ENCODE results near the gene TPCN2. TPM values are rescaled to one million over a fixed set of nuclear protein-coding genes. Genes with fewer than 3 reads are reported as not detected.

The TPCN2 gene
- polyA plus RNA-seq, 3 donors = 29.3 to 52.8 (median 31.5) TPM

GRCh38 chr11:69152733-69153421 lies 104.1 kb downstream of the TPCN2 start:
- TF ChIP-seq CTCF (IDR thresholded peaks at IDR 0.05) = no peak
- no peaks in the 10 kb centered on the region for H3K36me3 ChIP-seq (replicated peaks in 1 of 2; ENCODE audit: control insufficient read depth in 1 of 2, insufficient read depth in 2 of 2, low read length in 2 of 2)
- Mint-ChIP-seq H3K36me3 (no peaks in the 10 kb centered on the region), H3K27me3 (ENCODE audit: low read depth in 3 of 3) (peaks cover 5 to 25% (median 7%) of the 10 kb centered on the region in 3 donors), H3K4me3 (no peak overlapping the region), H3K4me1 (no peaks in the 10 kb centered on the region), H3K27ac (no peak overlapping the region), H3K9me3 (peaks cover 4 to 15% (median 9%) of the 10 kb centered on the region in 7 donors)
- no peak overlapping the region for H3K4me3 ChIP-seq (replicated peaks in 1 of 3; ENCODE audit: low read depth in 2 of 3, low read length in 3 of 3)
- no peaks in the 10 kb centered on the region for H3K4me1 ChIP-seq (ENCODE audit: control insufficient read depth in 1 of 2, insufficient read depth in 2 of 2, low read length in 2 of 2)
- no peaks in the 10 kb centered on the region for H4K20me1 ChIP-seq (ENCODE audit: insufficient read depth, low read length)
- H3K27me3 ChIP-seq (ENCODE audit: control insufficient read depth in 2 of 2, insufficient read depth in 2 of 2, low read length in 2 of 2) = peaks cover 0 to 12% of the 10 kb centered on the region in 2 donors
- intact Hi-C loops (cut with micrococcal nuclease) = no loop called here
- DNase-seq = no peak
- peaks cover 10 to 19% of the 10 kb centered on the region in 2 donors for H3K9me3 ChIP-seq (replicated peaks in 1 of 2; ENCODE audit: control insufficient read depth in 1 of 2, insufficient read depth in 1 of 2, low read length in 2 of 2)
- H3K4me2 ChIP-seq (replicated peaks; ENCODE audit: extremely low read depth, low read length, poor library complexity, severe bottlenecking) = no peak overlapping the region
- no peak overlapping the region for H3K27ac ChIP-seq (ENCODE audit: low read depth in 1 of 2, low read length in 2 of 2)
- no peak overlapping the region for H2AFZ ChIP-seq (ENCODE audit: insufficient read depth, low read depth, low read length, poor library complexity, severe bottlenecking)
- 91% methylated on average over 10 of the region's 23 CpGs for WGBS (ENCODE audit: insufficient coverage)
- no peak overlapping the region for H3K9ac ChIP-seq (ENCODE audit: insufficient read depth, low read length, poor library complexity, severe bottlenecking)
- H3K79me2 ChIP-seq (ENCODE audit: insufficient read depth, low read length) = no peaks in the 10 kb centered on the region

- Histone ChIP-seq H3K9ac (ENCODE audit: insufficient read depth, low read length, poor library complexity, severe bottlenecking) (no peak overlapping the region), H3K27ac (ENCODE audit: low read depth in 1 of 2, low read length in 2 of 2) (no peak overlapping the region), H4K20me1 (ENCODE audit: insufficient read depth, low read length) (no peaks in the 10 kb centered on the region), H3K79me2 (ENCODE audit: insufficient read depth, low read length) (no peaks in the 10 kb centered on the region), H3K27me3 (ENCODE audit: control insufficient read depth in 2 of 2, insufficient read depth in 2 of 2, low read length in 2 of 2) (peaks cover 0 to 12% of the 10 kb centered on the region in 2 donors), H2AFZ (ENCODE audit: insufficient read depth, low read depth, low read length, poor library complexity, severe bottlenecking) (no peak overlapping the region), H3K4me2 (replicated peaks; ENCODE audit: extremely low read depth, low read length, poor library complexity, severe bottlenecking) (no peak overlapping the region), H3K4me1 (ENCODE audit: control insufficient read depth in 1 of 2, insufficient read depth in 2 of 2, low read length in 2 of 2) (no peaks in the 10 kb centered on the region), H3K9me3 (replicated peaks in 1 of 2; ENCODE audit: control insufficient read depth in 1 of 2, insufficient read depth in 1 of 2, low read length in 2 of 2) (peaks cover 4 to 11% of the 10 kb centered on the region in 2 donors), H3K36me3 (replicated peaks in 1 of 2; ENCODE audit: control insufficient read depth in 1 of 2, insufficient read depth in 2 of 2, low read length in 2 of 2) (no peaks in the 10 kb centered on the region), H3K4me3 (replicated peaks in 1 of 3; ENCODE audit: low read depth in 2 of 3, low read length in 3 of 3) (no peak overlapping the region)
- intact Hi-C loops (cut with micrococcal nuclease) = no loop called here
- H3K36me3 Mint-ChIP-seq = no peaks in the 10 kb centered on the region
- peaks cover 9 to 29% (median 12%) of the 10 kb centered on the region in 3 donors for H3K27me3 Mint-ChIP-seq (ENCODE audit: low read depth in 3 of 3)
- H3K4me1 Mint-ChIP-seq = no peaks in the 10 kb centered on the region
- no peak for DNase-seq
- peaks cover 2 to 12% (median 4%) of the 10 kb centered on the region in 7 donors for H3K9me3 Mint-ChIP-seq
- no peak overlapping the region for H3K4me3 Mint-ChIP-seq
- TF ChIP-seq CTCF (IDR thresholded peaks at IDR 0.05) = no peak
- no CpG with 5 or more reads among the region's 7 CpGs for WGBS (ENCODE audit: insufficient coverage)
- no peak overlapping the region for H3K27ac Mint-ChIP-seq
These were observed 104.9 kb downstream of the TPCN2 start for GRCh38 chr11:69153661-69154060.
